Activated CD4-positive, alpha-beta T cell treated with anti-CD3 and anti-CD28 coated beads for 48 hours (primary cell): ENCODE results near the gene EYS.
"Not testable (repeated sequence)": the region's sequence is repeated elsewhere in the genome, so short reads cannot be mapped to it uniquely, and the experiment has no call there.

Experiments
- DNase-seq: peaks from one replicate; pipeline ENCODE4 v3.0.0-alpha.2; 2020

Gene EYS

GRCh38 chr6:64527899-64528298 lies 1179.1 kb downstream of the EYS start:
- no peak for DNase-seq

GRCh38 chr6:64522859-64523258 lies 1184.2 kb downstream of the EYS start:
- DNase-seq = no peak

GRCh38 chr6:64520050-64520449 lies 1187.0 kb downstream of the EYS start:
- no peak for DNase-seq

GRCh38 chr6:64516393-64516792 lies 1190.6 kb downstream of the EYS start:
- DNase-seq = no peak

GRCh38 chr6:64507661-64508060 lies 1199.4 kb downstream of the EYS start:
- no peak for DNase-seq

- DNase-seq = peak; percentile 6
Measured at GRCh38 chr6:64505312-64505711, 1201.7 kb downstream of the EYS start.

GRCh38 chr6:64504503-64504902 lies 1202.5 kb downstream of the EYS start:
- no peak for DNase-seq

- DNase-seq = no peak
Measured at GRCh38 chr6:64502801-64503200, 1204.2 kb downstream of the EYS start.

- DNase-seq = no peak
Measured at GRCh38 chr6:64497634-64498033, 1209.4 kb downstream of the EYS start.

- DNase-seq = no peak
Measured at GRCh38 chr6:64489763-64490162, 1217.3 kb downstream of the EYS start.

- no peak for DNase-seq
Measured at GRCh38 chr6:64486578-64487351, 1220.3 kb downstream of the EYS start.

- DNase-seq = no peak
Measured at GRCh38 chr6:64483956-64484499, 1223.0 kb downstream of the EYS start.

GRCh38 chr6:64482631-64483030 lies 1224.4 kb downstream of the EYS start:
- DNase-seq = no peak

- no peak for DNase-seq
Measured at GRCh38 chr6:64479134-64479533, 1227.9 kb downstream of the EYS start.

- no peak for DNase-seq
Measured at GRCh38 chr6:64477391-64477790, 1229.6 kb downstream of the EYS start.

GRCh38 chr6:64476935-64477334 lies 1230.1 kb downstream of the EYS start:
- no peak for DNase-seq

GRCh38 chr6:64469405-64469804 lies 1237.6 kb downstream of the EYS start:
- not testable (repeated sequence) for DNase-seq

- no peak for DNase-seq
Measured at GRCh38 chr6:64467656-64468055, 1239.4 kb downstream of the EYS start.

- DNase-seq = no peak
Measured at GRCh38 chr6:64459411-64459944, 1247.5 kb downstream of the EYS start.

- not testable (repeated sequence) for DNase-seq
Measured at GRCh38 chr6:64448101-64448500, 1258.9 kb downstream of the EYS start.

- DNase-seq = no peak
Measured at GRCh38 chr6:64445038-64445437, 1262.0 kb downstream of the EYS start.

- DNase-seq = no peak
Measured at GRCh38 chr6:64439274-64439673, 1267.8 kb downstream of the EYS start.

GRCh38 chr6:64437996-64438395 lies 1269.0 kb downstream of the EYS start:
- DNase-seq = no peak

- no peak for DNase-seq
Measured at GRCh38 chr6:64429926-64430325, 1277.1 kb downstream of the EYS start.

GRCh38 chr6:64428186-64428585 lies 1278.8 kb downstream of the EYS start:
- DNase-seq = no peak
